Duodenal mucosa (tissue), 2 donors: Measurements from ENCODE around the gene HEXIM1.

ENCODE experiments used
- H3K27ac ChIP-seq: one replicate; pipeline ENCODE4 v1.7.0; 2013; ENCODE audit warnings: low read depth, low read length
- H3K27me3 ChIP-seq, 2 donors: one replicate each; pipeline ENCODE4 v1.7.0; 2013; ENCODE audit warnings: low read length in 2 of 2, control low read depth in 1 of 2; ENCODE audit not compliant: insufficient read depth in 2 of 2, control insufficient read depth in 1 of 2
- H3K36me3 ChIP-seq, 2 donors: one replicate each; pipeline ENCODE4 v1.7.0; 2013; ENCODE audit warnings: low read length in 2 of 2, control low read depth in 1 of 2; ENCODE audit not compliant: insufficient read depth in 2 of 2, control insufficient read depth in 1 of 2
- H3K4me1 ChIP-seq, 2 donors: one replicate each; pipeline ENCODE4 v1.7.0; 2013; ENCODE audit warnings: low read length in 2 of 2, control low read depth in 1 of 2; ENCODE audit not compliant: insufficient read depth in 2 of 2, control insufficient read depth in 1 of 2
- H3K4me3 ChIP-seq, 2 donors: one replicate each; pipeline ENCODE4 v1.7.0; 2013; ENCODE audit warnings: low read length in 2 of 2, low read depth in 1 of 2
- H3K9ac ChIP-seq, 2 donors: one replicate each; pipeline ENCODE4 v1.7.0; 2013; ENCODE audit warnings: low read length in 2 of 2, low read depth in 1 of 2
- H3K9me3 ChIP-seq, 2 donors: one replicate each; pipeline ENCODE4 v1.7.0; 2013; ENCODE audit warnings: low read length in 2 of 2, control low read depth in 1 of 2; ENCODE audit not compliant: control insufficient read depth in 1 of 2

HEXIM1 gene

GRCh38 chr17:45106096-45106495 lies 42.2 kb upstream of the HEXIM1 start:
- Histone ChIP-seq H3K27me3 (no peaks in the 10 kb centered on the region), H3K9ac (no peak overlapping the region), H3K27ac (no peak overlapping the region), H3K9me3 (no peaks in the 10 kb centered on the region), H3K4me3 (no peak overlapping the region), H3K4me1 (no peaks in the 10 kb centered on the region), H3K36me3 (peaks cover 50 to 76% of the 10 kb centered on the region in 2 donors)

- H3K9ac ChIP-seq, result no peak overlapping the region
- no peaks in the 10 kb centered on the region for H3K27me3 ChIP-seq
- peaks cover 49 to 73% of the 10 kb centered on the region in 2 donors for H3K36me3 ChIP-seq
- no peaks in the 10 kb centered on the region for H3K9me3 ChIP-seq
- no peaks in the 10 kb centered on the region for H3K4me1 ChIP-seq
- no peak overlapping the region for H3K4me3 ChIP-seq
- H3K27ac ChIP-seq, result no peak overlapping the region
Observed at GRCh38 chr17:45106582-45106981, 41.7 kb upstream of the HEXIM1 start.

GRCh38 chr17:45107293-45108010 lies 40.8 kb upstream of the HEXIM1 start:
- Histone ChIP-seq H3K27me3 (no peaks in the 10 kb centered on the region), H3K4me1 (no peaks in the 10 kb centered on the region), H3K36me3 (peaks cover 40 to 64% of the 10 kb centered on the region in 2 donors), H3K9me3 (no peaks in the 10 kb centered on the region), H3K27ac (no peak overlapping the region), H3K9ac (no peak overlapping the region), H3K4me3 (no peak overlapping the region)

DNA sequence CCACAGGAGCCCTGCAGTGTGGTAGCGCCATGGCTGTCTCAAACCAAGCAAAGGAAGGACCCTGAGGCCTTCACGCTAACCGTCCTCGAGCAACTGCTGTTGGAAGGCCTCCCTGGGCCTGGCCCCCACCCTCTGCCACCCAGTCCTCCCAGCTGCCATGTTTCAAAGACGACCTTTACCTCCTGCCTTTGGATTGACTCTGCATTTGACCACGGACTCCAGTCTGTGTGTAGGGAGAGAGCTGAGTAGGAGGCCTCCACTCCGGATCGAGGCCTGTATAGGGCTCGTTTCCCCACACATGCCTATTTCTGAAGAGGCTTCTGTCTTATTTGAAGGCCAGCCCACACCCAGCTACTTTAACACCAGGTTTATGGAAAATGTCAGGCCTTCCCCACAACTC lies 40.2 kb upstream of the HEXIM1 start:
- no peak overlapping the region for H3K4me3 ChIP-seq
- H3K27ac ChIP-seq, result no peak overlapping the region
- H3K4me1 ChIP-seq, result no peaks in the 10 kb centered on the region
- H3K9me3 ChIP-seq, result no peaks in the 10 kb centered on the region
- peaks cover 34 to 58% of the 10 kb centered on the region in 2 donors for H3K36me3 ChIP-seq
- H3K27me3 ChIP-seq, result no peaks in the 10 kb centered on the region
- H3K9ac ChIP-seq, result no peak overlapping the region

- Histone ChIP-seq H3K27me3 (no peaks in the 10 kb centered on the region), H3K4me3 (no peak overlapping the region), H3K36me3 (peaks cover 26 to 50% of the 10 kb centered on the region in 2 donors), H3K9me3 (no peaks in the 10 kb centered on the region), H3K27ac (no peak overlapping the region), H3K4me1 (no peaks in the 10 kb centered on the region), H3K9ac (no peak overlapping the region)
Observed at GRCh38 chr17:45108595-45109521, 39.4 kb upstream of the HEXIM1 start.

DNA sequence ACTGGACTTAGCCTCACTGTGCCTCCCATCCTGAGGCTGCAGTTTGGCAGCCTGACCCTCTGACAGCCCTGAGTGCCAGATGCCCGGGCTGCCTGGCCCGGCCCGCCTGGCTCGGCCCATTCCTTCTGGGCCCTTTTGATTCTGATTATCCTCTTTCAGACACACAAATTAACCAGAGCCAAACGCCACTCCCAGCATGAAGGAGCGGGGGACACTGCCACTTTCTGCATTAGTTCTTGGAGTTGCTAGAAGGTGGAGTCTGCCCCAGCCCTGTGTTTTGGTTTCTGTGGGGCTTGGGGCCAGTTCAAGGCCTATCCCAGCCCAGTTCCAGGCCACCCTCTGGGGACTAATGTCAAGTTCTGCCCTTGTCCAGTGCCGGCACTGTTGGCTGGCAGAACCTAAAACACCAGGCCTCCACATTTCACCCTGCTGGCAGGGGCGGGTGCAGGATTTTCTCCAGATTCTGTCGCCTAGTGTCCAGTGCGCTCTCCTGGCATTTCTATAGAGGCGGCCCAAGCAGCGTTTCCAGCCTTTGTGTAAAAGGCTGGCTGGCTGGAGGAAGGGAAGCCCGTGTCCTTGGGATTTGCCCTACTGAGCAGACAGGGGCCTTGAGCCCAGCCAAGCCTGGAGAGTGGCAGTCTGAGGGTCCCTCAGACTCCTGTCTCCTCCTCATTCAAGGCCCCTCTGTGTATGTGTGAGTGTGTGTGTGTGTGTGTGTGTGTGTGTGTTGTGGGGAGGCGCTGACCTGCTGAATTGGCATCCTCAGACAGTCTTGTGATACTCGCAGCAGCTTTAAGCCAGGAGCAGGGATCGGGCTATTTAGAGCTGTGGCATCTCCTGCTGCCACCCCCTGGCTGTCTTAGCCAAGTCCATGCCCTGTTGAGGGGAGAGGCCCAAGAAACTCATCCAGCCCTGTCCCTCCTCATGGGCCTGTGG lies 37.3 kb upstream of the HEXIM1 start:
- H3K4me3 ChIP-seq, result no peak overlapping the region
- H3K9me3 ChIP-seq, result no peaks in the 10 kb centered on the region
- H3K36me3 ChIP-seq, result peaks cover 9 to 31% of the 10 kb centered on the region in 2 donors
- H3K4me1 ChIP-seq, result no peaks in the 10 kb centered on the region
- no peak overlapping the region for H3K9ac ChIP-seq
- H3K27me3 ChIP-seq, result no peaks in the 10 kb centered on the region
- H3K27ac ChIP-seq, result no peak overlapping the region

DNA sequence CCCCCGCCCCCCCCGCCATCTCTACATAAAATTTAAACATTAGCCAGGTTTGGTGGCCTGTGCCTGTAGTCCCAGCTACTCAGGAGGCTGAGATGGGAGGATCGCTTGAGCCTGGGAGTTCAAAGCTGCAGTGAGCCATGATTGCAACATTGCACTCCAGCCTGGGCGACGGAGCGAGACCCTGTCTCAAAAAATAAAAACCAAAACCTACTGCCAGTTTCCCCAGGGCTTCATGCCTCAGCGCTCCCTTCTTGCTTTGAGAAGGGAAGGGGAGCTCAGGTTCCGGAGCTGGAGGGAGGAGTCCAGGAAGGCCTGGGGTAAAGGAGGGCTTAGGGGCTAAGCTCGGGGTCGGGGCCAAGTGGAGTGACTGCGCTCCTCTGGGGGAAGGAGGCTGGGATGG lies 36.4 kb upstream of the HEXIM1 start:
- no peak overlapping the region for H3K9ac ChIP-seq
- H3K27me3 ChIP-seq, result no peaks in the 10 kb centered on the region
- H3K36me3 ChIP-seq, result peaks cover 2 to 22% of the 10 kb centered on the region in 2 donors
- no peaks in the 10 kb centered on the region for H3K9me3 ChIP-seq
- no peak overlapping the region for H3K4me3 ChIP-seq
- no peak overlapping the region for H3K27ac ChIP-seq
- H3K4me1 ChIP-seq, result no peaks in the 10 kb centered on the region

DNA sequence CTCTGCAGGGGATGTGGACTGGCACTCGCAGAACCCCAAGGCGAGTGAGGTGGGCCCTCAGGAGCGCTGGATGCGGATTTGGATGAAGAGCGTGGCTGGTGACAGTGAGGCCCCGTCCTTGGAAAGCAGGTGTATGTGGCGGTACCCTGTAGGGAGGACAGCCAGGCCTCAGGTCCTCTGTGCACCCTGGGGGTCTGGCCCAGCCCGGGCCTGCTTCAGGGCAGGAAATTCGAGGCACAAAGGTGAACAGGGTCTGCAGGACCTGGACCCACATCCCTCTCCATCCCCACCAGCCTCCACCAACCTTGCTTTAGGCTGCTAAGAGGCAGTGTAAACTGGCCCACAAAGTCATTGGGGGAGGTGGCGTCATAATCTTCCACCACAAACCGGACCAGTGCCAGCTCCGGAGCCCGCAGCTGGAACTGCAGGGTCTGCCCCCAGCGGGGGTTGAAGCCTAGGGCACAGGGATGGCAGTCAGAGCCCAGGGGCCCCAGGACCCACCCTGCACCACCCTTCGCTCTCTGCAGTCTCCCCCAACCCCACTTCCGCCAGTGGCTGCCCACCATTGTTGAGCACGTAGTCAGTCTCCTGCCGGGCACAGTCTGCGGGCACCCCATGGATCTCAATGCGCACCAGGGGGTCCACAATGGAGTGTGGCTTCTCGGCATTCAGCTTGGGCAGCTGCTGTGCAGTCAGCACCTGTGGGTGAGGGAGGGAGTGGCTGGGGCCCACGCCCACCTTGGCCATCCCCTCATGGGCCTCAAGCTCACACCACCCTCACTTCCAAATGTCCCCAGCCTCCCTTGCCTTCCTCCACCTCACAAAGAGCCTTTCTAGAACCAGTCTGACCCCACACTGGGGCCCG lies 35.5 kb upstream of the HEXIM1 start:
- Histone ChIP-seq H3K4me1 (no peaks in the 10 kb centered on the region), H3K27me3 (no peaks in the 10 kb centered on the region), H3K9me3 (no peaks in the 10 kb centered on the region), H3K4me3 (no peak overlapping the region), H3K9ac (no peak overlapping the region), H3K36me3 (peaks cover 0 to 12% of the 10 kb centered on the region in 2 donors), H3K27ac (no peak overlapping the region)

- Histone ChIP-seq H3K27me3 (no peaks in the 10 kb centered on the region), H3K36me3 (peaks cover 0 to 6% of the 10 kb centered on the region in 2 donors), H3K27ac (no peak overlapping the region), H3K9me3 (no peaks in the 10 kb centered on the region), H3K9ac (no peak overlapping the region), H3K4me3 (no peak overlapping the region), H3K4me1 (no peaks in the 10 kb centered on the region)
Observed at GRCh38 chr17:45113424-45113754, 34.9 kb upstream of the HEXIM1 start.
